Stimulated activated CD4-positive, alpha-beta T cell treated with anti-CD3 and anti-CD28 coated beads, TNF-alpha, amount 100 ng/mL, for 48 hours (primary cell): ENCODE data around the gene PI4K2A.
"Not testable (repeated sequence)": the region's sequence is repeated elsewhere in the genome, so short reads cannot be mapped to it uniquely, and the experiment has no call there.

Experiments
- DNase-seq, 3 donors: peaks; one replicate each; pipeline ENCODE4 v3.0.0-alpha.2; 2020; ENCODE audit warnings: low read depth in 3 of 3

PI4K2A gene

GRCh38 chr10:97673736-97674525 lies 33.5 kb downstream of the PI4K2A start:
- DNase-seq: peak in 1 of 3 donors; percentile 21

- no peak for DNase-seq
These were observed 34.8 kb downstream of the PI4K2A start for GRCh38 chr10:97675222-97675621.

- no peak for DNase-seq
These were observed 36.5 kb downstream of the PI4K2A start for GRCh38 chr10:97676770-97677581.

- no peak for DNase-seq
These were observed 39.1 kb downstream of the PI4K2A start for GRCh38 chr10:97679594-97679993.

GRCh38 chr10:97682042-97682441 lies 41.6 kb downstream of the PI4K2A start:
- no peak for DNase-seq

GRCh38 chr10:97683556-97684367 lies 43.3 kb downstream of the PI4K2A start:
- DNase-seq: no peak

- not testable (repeated sequence) for DNase-seq
These were observed 43.9 kb downstream of the PI4K2A start for GRCh38 chr10:97684368-97684713.

GRCh38 chr10:97684866-97685394 lies 44.5 kb downstream of the PI4K2A start:
- no peak for DNase-seq

GRCh38 chr10:97685395-97685958 lies 45.0 kb downstream of the PI4K2A start:
- no peak for DNase-seq

GRCh38 chr10:97686301-97686961 lies 46.0 kb downstream of the PI4K2A start:
- no peak for DNase-seq

GRCh38 chr10:97686962-97687784 lies 46.7 kb downstream of the PI4K2A start, which contains the start of gene AVPI1:
Gene AVPI1 (minus strand): TSS chr10:97687241. CDS start chr10:97679905, 7,336 bp downstream.
- DNase-seq: peak; percentile 87 to 91 (median 89)

GRCh38 chr10:97687785-97688781 lies 47.6 kb downstream of the PI4K2A start:
- DNase-seq: no peak

GRCh38 chr10:97689559-97690020 lies 49.1 kb downstream of the PI4K2A start:
- no peak for DNase-seq

GRCh38 chr10:97690133-97690532 lies 49.7 kb downstream of the PI4K2A start:
- DNase-seq: no peak

GRCh38 chr10:97698072-97698655 lies 57.7 kb downstream of the PI4K2A start:
- not testable (repeated sequence) for DNase-seq

GRCh38 chr10:97701438-97702069 lies 61.1 kb downstream of the PI4K2A start:
- DNase-seq: peak in 1 of 3 donors; percentile 50

GRCh38 chr10:97703398-97704067 lies 63.1 kb downstream of the PI4K2A start:
- no peak for DNase-seq
